HG02885 (cell line): Measurements from ENCODE around the gene ATP5PO.
A peak's percentile ranks its signal among the peaks of the same experiment; 100 is the strongest.
"Not testable (repeated sequence)": the region's sequence is repeated elsewhere in the genome, so short reads cannot be mapped to it uniquely, and the experiment has no call there.

ENCODE experiments used
- ATAC-seq: cut with Tn5 transposase; IDR thresholded peaks from one replicate; pipeline ENCODE4 v1.9.1; 2021; ENCODE audit warnings: mild to moderate bottlenecking; ENCODE audit not compliant: unreplicated experiment, poor library complexity

The ATP5PO gene

GRCh38 chr21:33942426-33942825 is 26.8 kb upstream of the ATP5PO start:
- ATAC-seq = no peak

GRCh38 chr21:33940881-33941245 is 25.3 kb upstream of the ATP5PO start:
- no peak for ATAC-seq

- no peak for ATAC-seq
Measured at GRCh38 chr21:33940164-33940880, 24.7 kb upstream of the ATP5PO start.

- ATAC-seq = no peak
Measured at GRCh38 chr21:33939226-33939625, 23.6 kb upstream of the ATP5PO start.

GRCh38 chr21:33938381-33938780 is 22.8 kb upstream of the ATP5PO start:
- no peak for ATAC-seq

- no peak for ATAC-seq
Measured at GRCh38 chr21:33937931-33938339, 22.3 kb upstream of the ATP5PO start.

GRCh38 chr21:33937146-33937545 is 21.5 kb upstream of the ATP5PO start:
- ATAC-seq = no peak

GRCh38 chr21:33936301-33937038 is 20.9 kb upstream of the ATP5PO start:
- no peak for ATAC-seq

GRCh38 chr21:33932731-33933130 is 17.1 kb upstream of the ATP5PO start:
- no peak for ATAC-seq

- ATAC-seq = no peak
Measured at GRCh38 chr21:33931799-33932390, 16.3 kb upstream of the ATP5PO start.

GRCh38 chr21:33931052-33931798 is 15.6 kb upstream of the ATP5PO start:
- ATAC-seq = not testable (repeated sequence)

- not testable (repeated sequence) for ATAC-seq
Measured at GRCh38 chr21:33926248-33926647, 10.6 kb upstream of the ATP5PO start.

- no peak for ATAC-seq
Measured at GRCh38 chr21:33924766-33925100, 9.1 kb upstream of the ATP5PO start.

- ATAC-seq = peak; percentile 80
Measured at GRCh38 chr21:33924079-33924765, 8.6 kb upstream of the ATP5PO start.

- no peak for ATAC-seq
Measured at GRCh38 chr21:33917421-33917820, 1.8 kb upstream of the ATP5PO start.

- no peak for ATAC-seq
Measured at GRCh38 chr21:33916200-33916567, 580 bp upstream of the ATP5PO start.

GRCh38 chr21:33914188-33914587 is 1.4 kb downstream of the ATP5PO start:
- ATAC-seq = no peak

GRCh38 chr21:33909756-33910155 is 5.8 kb downstream of the ATP5PO start:
- ATAC-seq = no peak

GRCh38 chr21:33908760-33909159 is 6.8 kb downstream of the ATP5PO start:
- ATAC-seq = no peak

GRCh38 chr21:33904041-33904440 is 11.6 kb downstream of the ATP5PO start:
- ATAC-seq = no peak
